Ureter (tissue), 1 donor: ENCODE measurements around the gene EIF4G1. TPM values are rescaled to one million over a fixed set of nuclear protein-coding genes. Genes with fewer than 3 reads are reported as not detected.

Experiments used
- DNase-seq: peaks from one replicate; pipeline ENCODE4 v3.0.0-alpha.2; 2020; ENCODE audit warnings: low spot score
- total RNA-seq: library from RNA; stranded (reverse); gene quantifications from one replicate; pipeline ENCODE4 v1.2.4, GENCODE V29; 2023
- donor health status: DM: yes; HTN: yes; CAD: no.

The EIF4G1 gene
- total RNA-seq, 1 donor from 2014 or later: 351 TPM

- no peak for DNase-seq
Measured at GRCh38 chr3:184350618-184351017, 36.2 kb downstream of the EIF4G1 start.

- DNase-seq: no peak
Measured at GRCh38 chr3:184351511-184352148, 37.2 kb downstream of the EIF4G1 start.

GRCh38 chr3:184352149-184352785, 37.9 kb downstream of the EIF4G1 start:
- no peak for DNase-seq

- DNase-seq: no peak
Measured at GRCh38 chr3:184352897-184353545, 38.6 kb downstream of the EIF4G1 start.

GRCh38 chr3:184353546-184353941, 39.1 kb downstream of the EIF4G1 start:
- no peak for DNase-seq

- DNase-seq: no peak
Measured at GRCh38 chr3:184354121-184354728, 39.8 kb downstream of the EIF4G1 start.

GRCh38 chr3:184354754-184355153, 40.3 kb downstream of the EIF4G1 start:
- DNase-seq: no peak

- no peak for DNase-seq
Measured at GRCh38 chr3:184355261-184356040, 41.0 kb downstream of the EIF4G1 start.

- DNase-seq: no peak
Measured at GRCh38 chr3:184357248-184358123, 43.1 kb downstream of the EIF4G1 start.

- DNase-seq: no peak
Measured at GRCh38 chr3:184358124-184358767, 43.8 kb downstream of the EIF4G1 start.

- no peak for DNase-seq
Measured at GRCh38 chr3:184358921-184359350, 44.5 kb downstream of the EIF4G1 start.

GRCh38 chr3:184359610-184360009, 45.2 kb downstream of the EIF4G1 start:
- DNase-seq: no peak

GRCh38 chr3:184360070-184360928, 45.9 kb downstream of the EIF4G1 start:
- no peak for DNase-seq

GRCh38 chr3:184360929-184361531, 46.6 kb downstream of the EIF4G1 start:
- no peak for DNase-seq

GRCh38 chr3:184361532-184361931, 47.1 kb downstream of the EIF4G1 start, which contains the start of the genes CLCN2 and POLR2H:
CLCN2 (minus strand) TSS chr3:184361605; CDS start chr3:184361479, 126 bp downstream.
POLR2H (plus strand) TSS chr3:184361710; CDS start chr3:184363493, 1,783 bp downstream.
- no peak for DNase-seq

GRCh38 chr3:184361932-184362667, 47.7 kb downstream of the EIF4G1 start:
- DNase-seq: no peak

GRCh38 chr3:184362668-184363546, 48.5 kb downstream of the EIF4G1 start:
- DNase-seq: peak; percentile 98
